ENCODE measurements around the gene SPIRE2.
"Not testable (repeated sequence)": the region's sequence is repeated elsewhere in the genome, so short reads cannot be mapped to it uniquely, and the experiment has no call there.

The SPIRE2 gene

DNA sequence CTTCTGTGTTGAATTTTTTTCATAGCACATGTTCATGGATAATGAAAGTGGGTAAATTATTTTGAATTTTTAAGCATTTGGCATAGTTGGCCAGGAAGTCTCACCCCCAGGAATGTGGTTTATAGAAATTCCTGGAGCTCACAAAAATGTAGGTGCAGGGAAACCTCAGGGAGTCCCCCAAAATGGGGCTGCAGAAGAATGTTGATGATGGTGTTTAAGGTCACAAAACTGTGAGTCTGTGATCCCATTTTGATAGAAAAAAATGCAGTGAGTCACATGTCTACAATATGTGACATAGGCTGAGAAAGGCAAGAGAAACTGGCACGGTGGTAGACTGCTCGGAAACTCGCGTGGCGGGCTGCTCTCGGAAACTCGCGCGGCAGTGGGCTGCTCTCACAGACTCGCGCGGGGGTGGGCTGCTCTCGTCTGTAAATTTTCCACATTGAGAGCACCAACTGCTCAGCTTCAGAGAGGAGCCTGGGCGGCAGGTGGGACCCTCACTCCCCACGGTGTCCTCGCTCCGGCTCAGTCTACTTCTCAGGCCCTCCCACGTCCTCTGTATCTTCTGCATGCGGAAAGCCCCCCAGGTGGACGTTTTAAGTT is 71.7 kb downstream of the SPIRE2 start:
- no peak for DNase-seq

GRCh38 chr16:89900885-89901284 is 72.6 kb downstream of the SPIRE2 start:
- no peak for DNase-seq

DNA sequence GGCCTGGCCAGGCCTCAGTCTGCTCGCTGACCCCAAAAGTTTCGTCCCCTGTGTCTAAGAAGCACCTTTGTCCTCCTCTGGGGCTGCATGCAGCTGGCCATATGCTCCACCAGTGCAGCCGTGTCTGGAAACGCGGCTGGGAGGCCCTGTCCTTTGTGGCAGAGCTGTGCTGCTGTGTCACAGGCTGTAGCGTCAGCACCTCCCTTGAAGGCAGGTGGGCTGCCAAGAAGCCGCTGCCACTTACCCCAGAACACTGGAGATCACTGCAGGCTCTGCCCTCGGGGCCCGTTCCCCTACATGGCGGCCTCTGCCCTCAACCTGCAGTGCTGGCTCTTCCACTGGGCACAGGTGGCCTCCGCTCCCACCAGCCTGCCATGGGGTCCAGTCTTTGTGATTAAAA is 74.7 kb downstream of the SPIRE2 start:
- DNase-seq, result no peak

GRCh38 chr16:89903908-89904515 is 75.7 kb downstream of the SPIRE2 start:
- no peak for DNase-seq

GRCh38 chr16:89904606-89905510 is 76.6 kb downstream of the SPIRE2 start:
- no peak for DNase-seq

GRCh38 chr16:89905511-89906139 is 77.3 kb downstream of the SPIRE2 start:
- DNase-seq, result no peak

GRCh38 chr16:89906140-89907025 is 78.1 kb downstream of the SPIRE2 start:
- DNase-seq, result no peak

GRCh38 chr16:89907055-89907814 is 79.0 kb downstream of the SPIRE2 start:
- DNase-seq, result no peak

DNA sequence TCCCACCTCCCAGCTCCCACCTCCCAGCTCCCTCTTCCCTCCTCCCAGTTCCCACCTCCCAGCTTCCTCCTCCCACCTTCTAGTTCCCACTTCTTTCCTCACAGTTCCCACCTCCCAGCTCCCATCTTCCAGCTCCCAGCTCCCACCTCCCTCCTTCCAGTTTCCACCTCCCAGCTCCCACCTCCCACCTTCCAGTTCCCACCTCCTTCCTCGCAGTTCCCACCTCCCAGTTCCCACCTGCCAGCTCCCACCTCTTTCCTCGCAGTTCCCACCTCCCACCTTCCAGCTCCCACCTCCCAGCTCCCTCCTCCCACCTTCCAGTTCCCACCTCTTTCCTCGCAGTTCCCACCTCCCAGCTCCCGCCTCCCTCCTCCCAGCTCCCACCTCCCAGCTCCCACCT is 80.0 kb downstream of the SPIRE2 start:
- no peak for DNase-seq

DNA sequence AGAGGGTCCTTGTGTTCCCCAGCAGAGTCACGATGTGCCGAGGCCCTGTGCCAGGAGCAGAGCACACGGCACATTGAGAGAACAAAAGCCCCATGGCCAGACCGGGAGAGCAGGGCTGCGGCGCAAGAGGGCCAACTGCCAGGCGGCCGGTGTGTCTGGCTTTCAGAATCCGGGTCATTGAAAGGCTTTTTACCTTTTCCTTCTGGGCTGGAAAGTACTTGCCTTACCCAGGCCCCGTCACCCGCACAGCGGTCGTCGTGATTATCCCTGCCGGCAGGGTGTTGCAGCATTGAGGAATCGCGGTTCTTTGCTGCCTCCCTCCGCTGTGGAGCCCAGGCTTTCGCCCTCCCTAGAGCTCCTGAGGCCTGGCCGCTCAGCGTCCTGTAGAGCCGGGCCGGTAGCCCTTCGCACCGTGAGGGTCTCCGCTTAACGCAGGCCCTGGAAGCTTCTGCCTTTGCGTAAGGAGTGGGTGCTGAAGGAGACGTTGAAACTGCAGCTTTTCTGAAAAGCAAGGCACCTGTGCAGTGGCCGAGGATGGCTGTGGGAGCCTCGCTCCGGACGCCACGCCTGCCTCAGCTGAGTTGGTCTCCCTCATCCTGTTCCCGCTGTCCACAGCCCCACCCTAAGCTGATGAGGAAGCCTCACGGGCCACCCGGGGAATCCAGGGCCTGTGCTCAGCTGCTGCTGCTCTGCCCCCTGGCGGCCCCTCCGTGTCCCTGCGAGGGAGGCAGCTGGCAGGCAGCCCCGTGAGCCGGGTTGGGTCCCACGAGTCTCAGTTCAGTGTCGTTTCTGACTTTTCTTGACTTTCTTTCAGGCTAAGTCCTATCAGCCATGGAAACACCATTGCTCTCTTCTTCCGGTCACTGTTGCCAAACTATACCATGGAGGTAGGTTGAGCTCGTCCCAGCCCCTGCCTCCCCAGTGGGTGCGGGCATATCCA is 81.8 kb downstream of the SPIRE2 start:
- peak; percentile 46 to 49 for DNase-seq

GRCh38 chr16:89910717-89911354 is 82.6 kb downstream of the SPIRE2 start:
- DNase-seq, result no peak

DNA sequence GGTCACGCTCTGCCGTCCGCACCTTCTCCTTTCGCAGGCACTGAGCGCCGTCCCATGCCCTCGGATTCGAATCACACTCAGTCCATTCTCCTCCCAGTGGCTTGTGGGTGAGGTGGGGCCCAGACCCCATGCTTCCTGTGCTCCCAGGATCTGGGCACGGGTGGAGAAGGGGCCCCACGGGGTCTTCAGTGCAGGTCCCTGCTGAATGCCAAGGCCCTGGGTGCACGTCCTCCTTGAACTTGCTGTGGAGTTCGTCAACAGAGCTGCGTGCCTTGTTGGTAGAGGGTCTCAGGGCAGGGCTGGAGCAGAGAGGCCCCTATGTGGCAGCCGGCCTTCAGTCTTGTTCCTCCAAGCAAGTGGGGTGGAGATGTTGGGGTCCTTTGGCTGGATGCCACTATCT is 83.1 kb downstream of the SPIRE2 start:
- DNase-seq, result no peak

- no peak for DNase-seq
Observed at GRCh38 chr16:89912143-89912542, 83.9 kb downstream of the SPIRE2 start.

- DNase-seq, result no peak
Observed at GRCh38 chr16:89912627-89913026, 84.4 kb downstream of the SPIRE2 start.

DNA sequence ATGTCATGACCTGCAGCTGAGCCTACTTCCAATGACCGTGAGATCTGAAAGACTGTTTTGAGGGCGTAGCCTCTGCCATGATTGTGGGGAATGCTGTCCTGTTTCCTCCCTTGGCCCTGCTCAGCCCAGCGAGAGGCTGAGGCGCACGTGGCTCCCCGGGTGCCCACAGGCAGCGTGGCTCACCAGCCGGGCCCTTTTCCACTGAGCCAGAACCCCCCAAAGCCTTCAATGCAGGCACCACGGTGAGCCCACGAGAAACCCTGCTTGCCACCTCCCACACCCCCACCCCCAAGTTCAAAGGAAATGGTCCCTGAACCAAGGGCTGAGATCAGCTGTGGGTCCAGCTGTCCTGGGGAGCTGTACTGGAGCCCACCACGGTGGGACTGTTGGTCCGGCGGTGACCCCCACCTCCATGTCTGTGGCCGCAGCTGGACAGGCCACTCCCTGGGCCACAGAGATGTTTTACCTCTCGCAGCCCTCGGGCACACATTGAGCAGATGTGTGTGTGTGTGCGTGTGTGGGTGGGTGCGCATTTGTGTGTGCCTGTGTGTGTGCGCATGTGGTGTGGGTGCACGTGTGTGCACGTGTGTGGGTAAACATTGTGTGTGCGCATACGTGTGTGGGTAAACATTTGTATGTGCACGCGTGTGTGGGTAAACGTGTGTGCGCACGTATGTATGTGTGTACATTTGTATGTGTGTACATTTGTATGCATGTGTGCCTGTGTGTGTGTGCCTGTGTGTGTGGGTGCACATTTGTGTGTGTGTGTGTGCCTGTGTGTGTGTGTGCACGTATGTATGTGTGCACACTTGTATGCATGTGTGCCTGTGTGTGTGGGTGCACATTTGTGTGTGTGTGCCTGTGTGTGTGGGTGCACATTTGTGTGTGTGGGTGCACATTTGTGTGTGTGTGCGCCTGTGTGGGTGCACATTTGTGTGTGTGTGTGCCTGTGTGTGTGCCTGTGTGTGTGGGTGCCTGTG is 85.4 kb downstream of the SPIRE2 start:
- no peak for DNase-seq

GRCh38 chr16:89914642-89915285 is 86.5 kb downstream of the SPIRE2 start:
- not testable (repeated sequence) for DNase-seq

- DNase-seq, result no peak
Observed at GRCh38 chr16:89915303-89916232, 87.3 kb downstream of the SPIRE2 start.

All from AML-193 (cell line).